ENCODE data around the gene SLC4A1.

The SLC4A1 gene

DNA sequence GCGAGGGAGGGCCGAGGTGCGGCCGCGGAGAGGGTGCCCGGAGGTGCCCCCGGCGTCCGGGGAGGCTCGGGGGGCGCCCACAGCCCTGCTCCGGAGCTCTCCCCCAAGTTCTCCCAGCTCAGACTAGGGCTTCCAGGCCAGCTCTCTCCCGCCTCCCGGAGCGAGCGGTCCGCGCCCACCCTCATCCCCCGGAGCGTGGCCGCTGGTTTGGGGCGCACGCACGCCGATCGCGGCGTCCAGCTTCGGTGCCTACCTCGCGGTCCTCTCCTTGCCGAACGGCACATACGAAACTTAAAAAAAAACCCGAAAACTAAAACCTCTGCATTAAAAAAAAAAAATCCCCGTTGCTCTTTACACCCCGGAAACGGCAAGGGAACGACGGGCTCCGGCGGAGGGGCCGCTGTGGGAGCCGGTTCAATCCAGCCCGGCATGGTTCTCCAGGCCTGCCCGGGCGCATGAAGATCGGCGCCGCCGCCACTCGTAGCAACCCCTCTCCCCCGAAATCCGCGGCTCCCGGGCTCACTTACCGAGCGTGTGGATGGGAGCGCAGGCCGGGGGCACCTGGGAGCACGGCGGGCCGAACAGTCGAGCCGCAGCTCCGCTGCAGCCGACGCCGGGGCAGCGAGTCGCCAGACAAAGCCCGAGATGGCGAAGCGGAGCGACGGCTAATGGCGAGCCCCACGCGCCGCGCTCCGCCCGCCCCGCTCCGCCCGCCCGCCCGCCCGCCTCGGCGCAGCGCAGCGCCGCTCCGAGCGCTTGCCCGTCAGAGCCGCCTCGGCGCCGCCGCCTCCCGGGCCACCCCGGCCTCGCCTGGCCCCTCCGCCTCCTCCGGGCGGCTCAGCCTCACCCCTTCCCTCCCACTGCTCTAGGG is 47.5 kb downstream of the SLC4A1 start:
- no peak for DNase-seq (ENCODE audit: low read depth)

DNA sequence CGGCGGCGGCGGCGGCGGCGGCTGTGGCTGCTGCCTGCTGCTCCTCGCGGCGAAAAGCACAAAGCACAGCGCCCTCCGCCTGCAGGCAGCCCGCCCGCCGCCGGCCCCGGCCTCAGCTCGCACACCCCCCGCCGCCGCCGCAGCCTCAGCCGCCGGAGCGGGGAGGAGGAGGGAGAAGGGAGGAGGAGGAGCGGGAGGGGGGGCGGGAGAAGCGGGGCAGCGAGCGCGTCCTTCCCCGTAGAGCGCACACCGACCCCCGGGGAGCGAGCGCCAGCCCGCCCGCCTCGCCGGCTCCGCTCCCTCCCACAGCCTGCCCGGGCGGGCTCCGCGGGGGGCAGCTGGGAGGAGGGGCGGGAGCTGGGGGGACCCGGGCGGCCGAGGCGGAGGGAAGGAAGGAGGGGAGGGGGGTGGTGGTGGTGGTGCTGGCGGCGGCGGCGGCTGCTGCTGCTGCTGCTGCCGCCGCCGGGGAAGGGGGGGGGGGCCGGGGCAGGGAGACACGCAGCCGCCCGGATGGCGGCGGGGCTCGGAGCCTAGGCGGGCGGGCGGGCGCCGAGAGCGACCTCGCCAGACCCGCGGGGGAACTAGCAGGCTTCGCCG is 48.2 kb downstream of the SLC4A1 start, which contains the start of gene UBTF:
Gene UBTF, minus strand, starts transcription at position 60 of the 597 bp plus-strand sequence. CDS start 1,446 bp downstream, outside the sequence.
- DNase-seq (ENCODE audit: low read depth), result no peak

GRCh38 chr17:44219108-44219615 is 48.8 kb downstream of the SLC4A1 start:
- no peak for DNase-seq (ENCODE audit: low read depth)

DNA sequence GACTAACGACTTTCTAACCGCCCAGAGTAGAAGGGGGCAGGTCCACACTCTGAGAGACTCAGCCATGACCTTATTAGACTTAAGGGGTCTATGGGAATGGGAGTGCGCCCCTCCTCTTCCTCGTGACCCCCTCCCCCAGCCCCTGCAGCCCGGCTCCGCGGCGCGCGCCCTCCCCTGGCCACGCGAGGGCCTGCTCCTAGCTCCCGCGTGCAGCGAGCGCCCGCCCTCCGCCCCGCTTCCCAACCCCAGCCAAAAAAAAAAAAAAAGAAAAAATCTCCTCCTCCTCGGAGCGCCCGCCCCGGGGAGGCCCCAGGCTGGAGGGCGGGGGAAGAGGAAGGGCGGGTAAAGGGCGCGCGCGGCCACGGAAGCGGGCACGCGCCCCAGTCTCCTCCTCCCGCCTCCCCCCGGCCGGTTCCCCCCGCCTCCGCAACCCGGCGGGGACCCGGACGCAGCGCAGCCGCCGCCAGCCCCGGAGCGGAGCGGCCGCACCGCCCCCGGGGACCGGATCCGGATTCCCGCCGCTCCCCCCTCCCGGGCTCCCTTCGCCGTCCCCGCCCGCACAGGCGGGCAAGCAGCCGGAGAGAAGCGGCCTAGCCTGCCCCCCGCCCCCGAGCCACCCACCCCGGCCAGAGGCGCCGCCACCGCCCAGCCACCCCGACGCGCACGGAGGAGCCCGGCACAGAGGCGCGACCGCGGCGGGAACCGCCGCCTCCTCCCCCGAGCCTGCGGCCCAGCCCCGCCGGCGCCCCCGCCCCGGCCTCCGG is 49.4 kb downstream of the SLC4A1 start:
- DNase-seq (ENCODE audit: low read depth), result no peak

GRCh38 chr17:44217738-44218343 is 50.1 kb downstream of the SLC4A1 start:
- DNase-seq (ENCODE audit: low read depth), result no peak

DNA sequence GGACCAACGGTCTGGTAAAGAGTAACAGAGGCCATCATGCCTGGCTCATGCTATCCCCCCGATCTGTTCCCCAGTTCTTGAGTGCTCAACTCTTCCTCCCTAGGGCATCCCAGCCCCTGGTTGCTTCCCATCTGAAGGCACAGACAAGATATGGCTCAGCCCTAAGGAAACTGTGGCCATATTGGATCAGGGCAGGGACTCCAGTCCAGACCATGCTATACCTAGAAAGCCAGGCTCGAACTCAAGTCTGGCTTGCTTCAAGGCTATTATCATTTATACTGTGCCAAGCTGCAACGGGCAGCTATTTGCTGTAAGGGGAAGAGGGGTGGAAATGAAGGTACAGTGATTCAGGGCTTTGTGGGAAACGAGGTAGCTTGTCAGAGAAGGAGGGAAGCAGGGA is 51.2 kb downstream of the SLC4A1 start:
- DNase-seq (ENCODE audit: low read depth), result no peak

GRCh38 chr17:44216173-44216572 is 51.8 kb downstream of the SLC4A1 start:
- no peak for DNase-seq (ENCODE audit: low read depth)

- no peak for DNase-seq (ENCODE audit: low read depth)
Measured at GRCh38 chr17:44214896-44215295, 53.0 kb downstream of the SLC4A1 start.

- no peak for DNase-seq (ENCODE audit: low read depth)
Measured at GRCh38 chr17:44214230-44214494, 53.8 kb downstream of the SLC4A1 start.

DNA sequence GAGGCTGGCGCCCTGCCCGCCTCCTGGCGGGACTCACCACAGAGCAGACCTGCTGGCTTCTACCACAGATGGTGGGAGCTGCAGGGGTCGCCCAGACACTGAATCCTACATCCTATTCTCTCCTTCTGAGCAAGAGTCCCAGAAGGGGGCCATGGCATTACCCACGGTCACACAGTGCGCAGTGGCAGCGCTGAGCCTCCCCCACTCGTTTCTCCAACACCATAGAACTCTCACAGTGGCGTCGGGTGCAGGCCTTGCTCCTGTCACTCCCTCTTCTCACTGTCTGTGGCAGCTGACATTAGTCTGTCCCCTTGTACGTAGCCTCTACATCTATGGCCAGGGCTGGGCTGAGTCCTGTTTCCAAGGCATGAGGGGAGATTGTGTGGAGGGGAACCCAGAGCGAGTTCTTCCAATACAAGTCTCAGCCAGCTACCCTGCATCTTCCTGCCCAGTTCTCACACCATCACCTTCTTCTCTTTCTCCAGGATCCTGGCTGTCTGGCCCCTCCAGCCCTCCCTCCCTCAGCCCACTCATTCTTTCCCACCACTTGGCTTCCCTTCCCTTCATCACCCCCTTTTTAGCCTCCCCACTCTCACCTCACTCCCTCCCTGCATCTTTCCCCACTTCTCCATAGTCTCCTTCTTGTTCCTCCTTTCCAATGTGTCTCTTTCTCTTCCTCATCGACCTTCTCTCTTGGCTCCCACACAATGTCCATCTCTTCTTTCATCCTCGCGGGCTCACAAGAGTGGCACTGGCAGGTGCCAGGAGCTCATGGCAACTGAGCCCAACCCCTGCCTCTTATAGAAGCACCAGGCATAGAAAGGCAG is 54.3 kb downstream of the SLC4A1 start:
- no peak for DNase-seq (ENCODE audit: low read depth)

- no peak for DNase-seq (ENCODE audit: low read depth)
Measured at GRCh38 chr17:44212507-44213402, 55.2 kb downstream of the SLC4A1 start.

DNA sequence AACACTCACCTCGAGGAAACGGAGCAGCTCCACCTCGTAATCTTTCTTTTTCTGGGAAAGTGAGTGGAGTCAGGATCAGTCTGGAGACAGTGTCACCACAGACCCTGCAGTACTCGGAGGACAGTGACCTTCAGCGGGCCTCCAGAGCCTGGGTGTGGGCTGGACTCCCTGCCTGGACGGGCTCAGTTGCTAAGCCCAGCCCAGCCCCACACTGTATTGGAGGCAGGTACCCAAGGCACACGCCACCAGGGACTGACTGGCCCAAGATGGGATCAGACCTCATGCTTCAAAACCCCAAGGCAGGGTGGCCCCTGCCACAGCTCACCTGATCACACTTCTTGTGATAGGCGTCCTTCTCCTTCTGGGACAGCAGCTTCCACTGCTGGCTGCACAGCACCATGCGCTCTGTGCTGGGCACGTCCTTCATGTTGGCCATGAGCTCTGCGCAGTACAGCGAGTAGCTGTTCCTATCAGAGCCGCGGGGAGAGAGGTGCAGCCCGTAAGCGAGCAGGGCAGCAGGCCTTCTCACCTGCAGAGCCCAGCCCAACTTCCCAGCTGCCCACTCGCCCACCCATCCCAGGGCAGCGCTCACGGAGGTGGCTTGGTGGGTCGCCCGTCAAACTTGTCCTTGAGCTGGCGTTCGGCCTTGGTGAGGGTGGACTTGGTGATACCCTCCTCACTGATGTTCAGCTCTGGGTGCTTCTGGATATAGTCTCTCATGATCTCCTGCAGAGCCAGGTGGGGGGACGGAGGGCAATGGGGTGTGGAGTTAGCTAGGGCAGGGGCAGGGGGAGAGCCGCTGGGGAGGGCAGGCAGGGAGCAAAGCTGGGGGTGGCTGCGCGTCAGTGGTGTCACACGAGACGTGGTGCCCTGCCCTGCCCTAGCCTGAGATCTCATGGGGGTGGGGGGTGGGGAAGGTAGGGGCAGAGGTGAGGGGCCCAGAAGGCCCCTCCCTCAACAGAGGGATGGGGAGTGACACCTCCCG is 56.4 kb downstream of the SLC4A1 start:
- DNase-seq (ENCODE audit: low read depth), result no peak

GRCh38 chr17:44210342-44211192 is 57.4 kb downstream of the SLC4A1 start:
- no peak for DNase-seq (ENCODE audit: low read depth)

DNA sequence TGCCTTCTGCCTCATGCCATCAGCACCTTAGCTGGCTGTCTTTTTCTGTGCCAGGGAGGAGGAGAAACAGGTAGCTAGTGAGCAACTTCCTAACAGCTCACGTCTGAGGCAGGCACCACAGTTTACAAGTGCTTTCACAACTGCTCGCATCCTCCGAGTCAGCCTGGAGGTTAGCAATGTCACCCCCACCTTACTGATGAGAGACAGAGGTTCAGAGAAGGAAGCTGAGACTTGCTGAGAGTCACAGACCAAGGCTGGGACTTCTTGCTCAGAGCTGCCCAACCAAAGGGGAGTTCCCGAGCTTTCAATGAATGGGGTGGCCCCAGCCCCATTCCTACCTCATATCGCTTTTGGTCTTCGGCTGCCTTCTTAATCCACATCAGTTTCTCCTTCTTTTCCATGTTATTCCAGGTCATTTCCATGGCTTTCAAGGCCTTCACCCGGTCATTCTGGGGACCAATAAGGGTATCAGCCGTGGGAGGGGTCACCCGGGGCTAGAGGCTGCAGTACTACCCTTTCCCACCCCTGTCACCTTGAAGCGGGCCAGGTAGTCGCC is 58.1 kb downstream of the SLC4A1 start:
- DNase-seq (ENCODE audit: low read depth), result no peak

DNA sequence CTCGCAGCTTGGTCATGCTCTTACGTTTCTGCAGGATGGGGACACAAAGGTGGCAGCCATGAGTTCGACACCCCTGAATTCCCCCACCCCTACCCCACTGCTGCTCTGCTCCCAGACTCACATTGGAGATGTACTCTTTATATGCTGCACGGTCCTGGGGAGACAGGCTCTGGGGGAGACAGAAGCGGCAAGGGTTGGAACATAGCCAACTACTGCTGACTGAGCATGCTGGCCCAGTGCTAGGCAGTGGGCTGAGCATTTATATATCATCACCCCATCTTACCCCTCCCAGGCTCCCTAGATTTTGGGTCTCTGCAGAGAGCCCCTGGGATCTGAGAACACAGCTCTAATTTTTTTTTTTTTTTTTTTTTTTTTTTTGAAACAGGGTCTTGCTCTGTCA is 60.2 kb downstream of the SLC4A1 start:
- no peak for DNase-seq (ENCODE audit: low read depth)

GRCh38 chr17:44207319-44207718 is 60.6 kb downstream of the SLC4A1 start:
- no peak for DNase-seq (ENCODE audit: low read depth)

DNA sequence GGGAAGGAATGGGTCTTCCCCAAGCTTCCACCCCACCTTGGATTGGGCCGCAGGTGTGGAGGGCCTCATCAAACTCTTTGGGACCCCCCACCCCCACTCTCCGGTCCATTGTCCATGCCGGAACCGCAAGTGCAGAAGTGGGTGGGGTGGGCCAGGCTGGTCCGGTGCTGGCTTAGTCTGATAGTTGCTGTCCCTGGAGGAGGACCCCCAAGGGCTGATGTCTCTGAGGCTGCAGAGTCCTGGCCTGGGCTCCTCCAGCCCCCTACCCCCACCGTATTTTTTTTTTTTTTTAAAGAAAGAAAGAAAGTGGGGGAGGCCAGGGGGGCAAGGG is 61.1 kb downstream of the SLC4A1 start:
- DNase-seq (ENCODE audit: low read depth), result no peak
